Erythroblast (primary cell): ENCODE data around the gene PLCL2.

ENCODE experiments used
- GATA1 ChIP-seq: IDR thresholded peaks from 2 replicates; pipeline ENCODE4 v1.6.1; 2011; ENCODE audit warnings: low read depth, mild to moderate bottlenecking, control low read depth, low read length, moderate library complexity
- POLR2A ChIP-seq: IDR thresholded peaks from 2 replicates; pipeline ENCODE4 v1.6.1; 2011; ENCODE audit warnings: mild to moderate bottlenecking, low read length

GRCh38 chr3:16910207-16910606, 25.5 kb downstream of the PLCL2 start:
- TF ChIP-seq POLR2A (no peak), GATA1 (no peak)
